GM18868 (cell line): ENCODE results near the gene GDI1.

Experiments
- ATAC-seq: cut with Tn5 transposase; IDR thresholded peaks from one replicate; pipeline ENCODE4 v1.9.1; 2021; ENCODE audit warnings: mild to moderate bottlenecking, moderate library complexity; ENCODE audit not compliant: unreplicated experiment

GDI1 gene

DNA sequence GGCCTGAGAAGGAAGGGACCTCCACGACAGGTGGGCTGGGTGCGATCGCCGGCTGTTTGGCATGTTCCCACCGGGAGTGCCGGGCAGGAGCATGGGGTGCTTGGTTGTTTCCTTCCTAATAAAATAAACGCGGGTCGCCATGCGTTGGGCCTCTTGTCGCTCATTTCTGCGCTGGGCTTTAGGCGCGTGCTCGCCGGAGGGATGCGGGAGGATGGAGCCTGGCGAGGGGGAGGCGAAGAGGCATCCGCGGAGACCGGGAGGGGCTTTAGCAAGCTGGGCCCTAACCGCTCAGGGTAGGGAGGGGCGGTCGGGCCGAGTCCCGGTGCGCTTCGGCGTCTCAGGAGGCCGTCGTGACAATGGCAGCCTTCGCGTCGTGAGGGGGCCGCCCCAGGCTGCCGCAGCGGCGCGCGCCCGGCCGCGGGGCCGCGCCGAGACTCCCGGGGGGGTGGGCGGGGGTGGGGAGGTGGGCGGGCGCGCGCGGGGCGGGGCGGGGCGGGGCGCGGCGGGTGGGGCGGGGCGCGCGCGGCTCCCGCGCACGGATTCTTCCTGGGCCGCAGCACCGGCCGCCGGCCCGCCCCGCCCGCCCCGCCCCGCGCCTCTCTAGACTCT is 476 bp upstream of the GDI1 start:
- peak; percentile 30 for ATAC-seq

DNA sequence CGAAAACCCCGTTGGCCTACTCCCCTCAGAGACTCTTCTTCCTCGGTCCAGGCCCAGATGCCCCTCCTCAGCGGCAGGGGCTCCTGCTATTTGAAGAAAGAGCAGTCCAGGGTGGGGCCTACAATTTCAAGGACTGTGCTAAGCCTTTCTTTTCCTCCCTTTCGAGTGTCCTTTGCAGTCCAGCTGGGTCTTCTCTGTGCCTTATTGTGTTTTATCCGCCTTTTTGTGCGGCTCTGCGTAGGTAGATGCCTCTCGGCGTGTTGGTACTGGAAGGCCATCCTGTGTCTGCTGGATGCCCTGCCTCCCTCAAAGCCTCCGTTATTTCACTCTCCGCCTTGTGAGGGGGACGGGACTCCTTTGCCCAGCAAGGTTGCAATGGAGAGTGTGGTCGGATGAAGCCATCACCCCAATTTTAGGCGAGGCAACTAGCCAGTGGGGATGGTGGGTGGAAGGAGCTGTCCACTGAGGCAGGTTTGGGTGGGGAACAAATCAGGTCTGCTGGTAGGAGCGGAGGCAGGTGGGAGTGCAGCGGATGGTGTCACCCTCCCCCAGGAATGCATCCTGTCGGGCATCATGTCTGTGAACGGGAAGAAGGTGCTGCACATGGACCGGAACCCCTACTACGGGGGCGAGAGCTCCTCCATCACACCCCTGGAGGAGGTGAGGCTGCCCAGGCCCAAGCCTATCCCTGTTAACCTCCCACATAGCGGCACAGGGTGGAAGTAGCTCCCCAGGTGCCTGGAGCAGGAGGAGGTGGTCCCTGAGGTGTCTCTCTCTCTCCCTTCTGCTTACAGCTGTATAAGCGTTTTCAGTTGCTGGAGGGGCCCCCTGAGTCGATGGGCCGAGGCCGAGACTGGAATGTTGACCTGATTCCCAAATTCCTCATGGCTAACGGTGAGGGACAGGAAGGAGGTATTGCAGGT is 1.3 kb downstream of the GDI1 start:
- no peak for ATAC-seq

DNA sequence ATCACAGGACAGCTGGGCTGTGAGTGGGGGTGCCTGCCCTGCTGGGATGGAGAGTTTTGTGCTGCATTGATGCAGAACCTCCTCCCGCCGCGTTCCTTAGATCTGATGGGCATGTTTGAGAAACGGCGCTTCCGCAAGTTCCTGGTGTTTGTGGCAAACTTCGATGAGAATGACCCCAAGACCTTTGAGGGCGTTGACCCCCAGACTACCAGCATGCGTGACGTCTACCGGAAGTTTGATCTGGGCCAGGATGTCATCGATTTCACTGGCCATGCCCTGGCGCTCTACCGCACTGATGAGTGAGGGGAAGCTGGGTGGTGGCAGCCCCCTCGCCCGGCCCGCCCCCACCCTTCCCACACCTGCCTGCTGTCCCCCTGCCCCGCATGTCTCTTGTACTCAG is 2.9 kb downstream of the GDI1 start:
- no peak for ATAC-seq

- ATAC-seq = no peak
These were observed 3.8 kb downstream of the GDI1 start for GRCh38 chrX:154440623-154441357.

GRCh38 chrX:154441564-154441963 is 4.6 kb downstream of the GDI1 start:
- ATAC-seq = no peak

DNA sequence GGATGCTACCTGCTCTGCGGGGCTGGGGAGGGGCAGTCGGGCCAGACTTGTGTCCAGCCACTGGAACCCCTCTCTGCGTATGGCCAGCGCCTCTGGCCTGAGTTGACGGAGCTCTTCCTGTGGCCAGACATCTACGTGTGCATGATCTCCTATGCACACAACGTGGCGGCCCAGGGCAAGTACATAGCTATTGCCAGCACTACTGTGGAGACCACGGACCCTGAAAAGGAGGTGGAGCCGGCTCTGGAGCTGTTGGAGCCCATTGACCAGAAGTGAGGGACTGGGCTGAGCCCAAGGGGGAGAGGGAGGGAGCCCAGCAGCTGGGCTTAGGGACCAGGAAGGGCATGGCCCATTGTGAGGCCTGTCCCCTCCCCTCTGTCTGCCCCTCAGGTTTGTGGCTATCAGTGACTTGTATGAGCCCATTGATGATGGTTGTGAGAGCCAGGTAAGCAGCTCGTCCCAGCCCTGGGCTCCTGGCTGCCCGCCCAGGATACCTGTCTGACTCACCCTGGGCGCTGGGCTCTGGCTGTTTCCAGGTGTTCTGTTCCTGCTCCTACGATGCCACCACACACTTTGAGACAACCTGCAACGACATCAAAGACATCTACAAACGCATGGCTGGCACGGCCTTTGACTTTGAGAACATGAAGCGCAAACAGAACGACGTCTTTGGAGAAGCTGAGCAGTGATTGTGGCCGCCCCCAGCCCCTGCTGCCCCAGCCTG is 5.2 kb downstream of the GDI1 start:
- no peak for ATAC-seq

DNA sequence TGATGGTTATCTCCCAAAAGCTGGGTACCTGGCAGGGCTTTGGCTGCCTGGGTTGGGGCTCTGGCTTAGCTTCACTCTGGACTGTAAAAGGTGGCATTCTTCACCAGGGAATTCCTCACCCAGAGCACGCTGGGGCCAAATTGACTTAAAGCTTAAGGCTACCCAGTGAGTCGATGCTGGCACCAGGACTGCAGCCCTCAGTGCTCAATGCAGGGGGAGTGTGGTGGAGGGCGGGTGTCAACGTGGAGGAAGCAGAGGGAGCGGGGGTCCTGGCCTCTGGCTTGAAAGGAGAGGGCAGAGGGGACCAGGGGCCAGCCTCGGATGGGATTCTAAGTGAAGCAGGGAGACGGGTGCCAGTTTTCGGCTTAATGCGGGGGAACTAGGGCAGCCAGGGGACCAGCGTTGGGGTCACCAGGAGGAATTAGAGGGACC is 6.5 kb downstream of the GDI1 start:
- ATAC-seq = no peak

- peak; percentile 79 for ATAC-seq
These were observed 7.2 kb downstream of the GDI1 start, which contains the start of gene FAM50A for GRCh38 chrX:154443992-154444754. Gene FAM50A, plus strand, starts transcription at chrX:154444141. Its CDS starts 95 bp downstream, at chrX:154444236.

DNA sequence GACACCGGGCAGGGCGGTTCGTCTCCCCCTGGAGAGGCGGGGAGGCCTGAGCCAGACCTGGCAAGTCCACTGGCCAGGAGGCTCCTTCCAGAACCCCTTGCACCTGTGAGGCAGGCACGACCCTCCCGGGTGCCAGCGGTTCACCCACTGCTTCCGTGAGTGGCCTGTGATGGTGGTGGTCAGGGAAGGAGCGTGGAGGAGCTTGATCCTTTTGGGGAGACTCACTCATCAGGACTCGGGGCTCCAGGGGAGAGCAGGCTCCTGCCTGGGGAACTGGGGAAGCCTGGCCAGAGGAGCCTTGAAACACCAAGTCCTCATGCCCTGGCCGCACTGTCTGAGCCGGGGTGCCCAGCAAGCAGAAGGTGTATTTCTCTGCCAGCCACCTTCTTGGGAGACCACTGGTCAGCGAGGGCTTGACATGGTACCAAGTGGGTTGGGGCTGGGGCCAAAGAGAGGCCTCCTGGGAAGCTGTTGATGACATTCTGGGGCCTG is 7.8 kb downstream of the GDI1 start:
- ATAC-seq = no peak

DNA sequence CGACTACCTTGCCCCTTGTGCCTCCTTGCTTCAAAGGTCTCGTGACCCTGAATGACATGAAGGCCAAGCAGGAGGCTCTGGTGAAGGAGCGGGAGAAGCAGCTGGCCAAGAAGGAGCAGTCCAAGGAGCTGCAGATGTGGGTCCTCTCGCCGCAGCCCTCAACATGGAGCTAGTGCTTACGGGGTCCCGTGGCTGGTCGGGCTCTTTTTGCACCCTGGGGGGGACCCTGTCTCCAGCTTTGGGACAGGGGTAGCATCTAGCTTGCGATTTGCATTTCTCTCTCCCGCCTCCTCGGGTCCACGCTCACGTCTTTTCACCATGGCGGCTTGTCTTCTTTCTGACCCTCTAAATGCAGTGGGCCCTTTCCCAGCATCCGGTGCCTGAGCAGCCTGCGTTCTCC is 8.8 kb downstream of the GDI1 start:
- no peak for ATAC-seq

DNA sequence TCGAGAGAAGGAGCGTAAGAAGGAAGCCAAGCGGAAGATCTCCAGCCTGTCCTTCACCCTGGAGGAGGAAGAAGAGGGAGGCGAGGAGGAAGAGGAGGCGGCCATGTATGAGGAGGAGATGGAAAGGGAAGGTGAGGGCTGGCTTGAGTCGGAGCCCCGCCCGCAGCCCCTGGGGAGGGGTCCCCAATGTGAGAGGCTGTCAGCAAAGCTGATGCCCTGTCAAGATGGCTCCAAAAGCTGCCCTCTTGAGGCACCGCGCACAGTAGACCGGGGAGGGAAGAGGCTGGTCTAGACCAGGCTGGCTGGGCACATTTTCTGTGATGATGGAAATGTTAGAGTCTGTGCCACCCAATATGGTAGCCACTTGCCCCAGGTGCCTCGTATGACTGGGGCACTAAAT is 9.5 kb downstream of the GDI1 start:
- no peak for ATAC-seq

DNA sequence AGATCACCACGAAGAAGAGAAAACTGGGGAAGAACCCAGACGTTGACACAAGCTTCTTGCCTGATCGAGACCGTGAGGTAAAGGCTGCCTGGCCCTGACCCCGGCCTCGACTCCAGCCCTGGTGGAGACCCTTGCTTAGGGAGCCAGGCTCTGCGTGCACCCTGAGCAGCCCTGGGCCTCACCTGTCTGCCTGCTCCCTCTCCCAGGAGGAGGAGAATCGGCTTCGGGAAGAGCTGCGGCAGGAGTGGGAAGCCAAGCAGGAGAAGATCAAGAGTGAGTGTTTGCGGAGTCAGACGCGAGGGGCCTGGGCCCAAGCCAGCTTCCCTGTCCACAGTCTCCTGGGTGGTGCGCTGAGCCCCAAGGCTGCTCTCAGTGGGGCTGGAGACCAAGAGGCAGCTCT is 11.5 kb downstream of the GDI1 start:
- no peak for ATAC-seq

DNA sequence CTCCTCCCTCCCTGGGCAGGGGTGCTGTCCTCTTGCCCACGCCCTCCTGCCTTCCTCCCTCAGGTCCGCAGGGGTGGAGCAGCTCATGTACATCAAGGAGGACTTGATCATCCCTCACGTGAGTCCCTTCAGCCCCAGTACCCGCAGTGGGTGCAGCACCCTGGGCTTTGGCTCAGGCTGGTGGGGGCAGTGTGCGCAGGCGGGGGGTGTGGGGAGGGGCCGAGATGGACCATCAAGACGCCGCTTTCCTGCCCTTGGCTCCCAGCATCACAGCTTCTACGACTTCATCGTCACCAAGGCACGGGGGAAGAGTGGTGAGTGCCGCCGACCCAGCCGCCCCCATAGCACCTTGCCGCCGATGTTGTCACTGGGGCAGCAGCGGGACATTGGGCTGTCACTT is 12.7 kb downstream of the GDI1 start:
- ATAC-seq = no peak

DNA sequence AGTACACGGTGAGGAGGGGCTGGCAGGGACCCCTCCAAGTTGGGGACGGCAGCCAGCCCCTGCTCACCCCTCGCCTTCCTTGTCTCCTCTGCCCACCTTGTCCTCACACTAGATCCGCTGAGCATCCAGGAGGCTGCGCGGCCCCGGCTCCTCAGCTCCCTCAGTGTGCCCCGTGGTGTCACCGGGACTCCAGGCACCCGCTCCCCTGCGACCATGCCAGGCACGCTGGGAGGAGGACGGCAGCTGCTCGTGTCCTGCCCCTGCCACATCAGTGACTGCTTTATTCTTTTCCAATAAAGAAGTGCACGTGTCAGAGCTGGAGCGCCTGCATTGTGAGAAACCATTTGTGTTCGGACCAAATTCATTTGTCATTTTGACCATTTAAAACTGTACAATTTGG is 13.4 kb downstream of the GDI1 start:
- ATAC-seq = no peak

GRCh38 chrX:154452823-154453222 is 15.9 kb downstream of the GDI1 start:
- no peak for ATAC-seq

DNA sequence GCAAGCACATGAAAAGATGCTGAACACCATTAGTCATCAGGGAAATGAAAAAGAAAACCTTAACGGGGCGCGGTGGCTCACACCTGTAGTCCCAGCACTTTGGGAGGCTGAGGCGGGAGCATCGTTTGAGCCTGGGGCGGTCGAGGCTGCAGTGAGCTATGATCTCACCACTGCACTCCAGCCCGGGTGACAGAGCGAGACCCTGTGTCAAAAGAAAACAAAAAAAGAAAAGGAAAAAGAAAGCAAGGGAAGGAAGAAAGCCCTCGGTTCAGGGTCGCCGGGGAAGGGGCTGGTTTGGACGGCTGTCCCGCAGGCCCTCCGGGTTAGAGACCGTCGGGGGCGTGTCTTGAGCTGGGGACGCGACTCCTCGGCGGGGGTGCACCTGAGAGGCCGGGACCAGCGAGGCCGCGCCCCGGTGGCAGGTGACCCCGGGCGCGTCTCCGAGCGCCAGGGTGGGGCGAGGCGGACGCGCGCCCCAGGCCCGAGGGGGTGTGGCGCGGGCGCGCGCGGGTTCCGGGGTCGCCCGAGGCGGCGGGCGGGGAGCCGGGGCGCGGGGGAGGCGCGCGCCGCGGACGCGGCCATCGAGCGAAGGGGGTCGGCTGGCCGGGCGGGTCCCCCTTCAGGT is 20.6 kb downstream of the GDI1 start:
- ATAC-seq = peak; percentile 70

GRCh38 chrX:154458116-154458953 is 21.4 kb downstream of the GDI1 start, which contains the start of gene PLXNA3:
Gene PLXNA3, plus strand, starts transcription at chrX:154458281. Its CDS starts 1,903 bp downstream, at chrX:154460184.
- ATAC-seq = peak; percentile 62

DNA sequence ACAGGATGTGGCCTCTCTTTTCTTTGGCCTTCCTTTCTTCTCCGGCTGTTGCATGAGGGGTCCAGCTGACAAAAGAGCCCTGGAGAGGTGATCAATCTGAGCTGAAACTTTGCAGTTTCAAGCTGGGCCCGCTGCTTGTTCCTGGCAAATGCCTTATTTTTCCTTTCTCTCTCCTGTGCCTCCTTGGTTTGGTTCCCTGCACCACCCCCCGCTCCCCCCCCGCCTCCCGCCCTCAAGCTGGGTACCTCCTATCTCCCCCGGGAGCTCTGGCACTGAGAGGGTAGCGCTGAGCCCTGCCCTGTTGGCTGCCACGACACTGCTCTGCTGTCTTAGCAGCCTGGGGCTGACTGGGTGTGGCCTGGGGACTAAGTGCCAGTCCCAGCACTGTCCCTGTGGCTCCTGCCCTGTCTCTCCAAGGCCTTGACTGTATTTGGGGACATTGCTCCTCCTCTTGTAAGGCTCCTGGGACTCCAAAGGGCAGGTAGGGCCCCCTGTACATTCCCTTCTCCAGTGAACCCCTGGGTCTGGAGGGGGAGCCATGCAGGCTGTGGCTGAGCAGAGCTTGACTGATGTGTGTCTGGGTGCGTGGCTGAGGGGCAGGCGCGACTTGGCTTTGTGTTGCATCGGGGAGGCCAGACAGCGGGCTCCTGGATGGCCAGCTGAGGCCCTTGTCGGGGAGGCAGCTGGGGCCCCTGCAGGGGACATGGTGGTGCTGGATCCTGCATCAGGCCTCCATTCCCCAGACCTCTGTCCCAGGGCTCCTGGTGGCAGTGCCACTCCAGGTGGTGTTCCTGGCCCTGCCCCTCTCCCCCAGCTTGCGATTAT is 22.2 kb downstream of the GDI1 start:
- no peak for ATAC-seq
